NCI-H748 treated with DMSO at 0.1 percent for 48 hours (cell line): ENCODE results near the gene SRPK1.
A peak's percentile ranks its signal among the peaks of the same experiment; 100 is the strongest.

Source experiments
- DNase-seq: peaks from one replicate; lab custom pipeline; 2025; lab: John Stamatoyannopoulos, UW

Gene SRPK1

GRCh38 chr6:35817515-35817914, 103.4 kb downstream of the SRPK1 start:
- DNase-seq: no peak

GRCh38 chr6:35811699-35811995, 109.3 kb downstream of the SRPK1 start:
- DNase-seq: no peak

- DNase-seq: no peak
Observed at GRCh38 chr6:35810971-35811698, 109.8 kb downstream of the SRPK1 start.

- DNase-seq: no peak
Observed at GRCh38 chr6:35809809-35810208, 111.1 kb downstream of the SRPK1 start.

- peak; percentile 61 for DNase-seq
Observed at GRCh38 chr6:35808688-35809087, 112.2 kb downstream of the SRPK1 start.

- DNase-seq: peak; percentile 69
Observed at GRCh38 chr6:35804996-35805736, 115.7 kb downstream of the SRPK1 start, which contains the start of gene LHFPL5. Gene LHFPL5 (plus strand): TSS chr6:35805352. CDS start chr6:35805671, 319 bp downstream.

GRCh38 chr6:35801148-35801547, 119.8 kb downstream of the SRPK1 start:
- DNase-seq: no peak

GRCh38 chr6:35798706-35799105, 122.2 kb downstream of the SRPK1 start:
- DNase-seq: no peak

GRCh38 chr6:35797837-35798526, 122.9 kb downstream of the SRPK1 start:
- no peak for DNase-seq

GRCh38 chr6:35796236-35796635, 124.7 kb downstream of the SRPK1 start:
- no peak for DNase-seq

GRCh38 chr6:35795453-35796071, 125.3 kb downstream of the SRPK1 start:
- no peak for DNase-seq

GRCh38 chr6:35794536-35795452, 126.1 kb downstream of the SRPK1 start:
- no peak for DNase-seq

- DNase-seq: no peak
Observed at GRCh38 chr6:35790683-35791082, 130.2 kb downstream of the SRPK1 start.

GRCh38 chr6:35788423-35788982, 132.4 kb downstream of the SRPK1 start:
- DNase-seq: no peak

GRCh38 chr6:35787266-35788218, 133.4 kb downstream of the SRPK1 start:
- DNase-seq: no peak

GRCh38 chr6:35786810-35787209, 134.1 kb downstream of the SRPK1 start:
- no peak for DNase-seq

GRCh38 chr6:35786272-35786671, 134.6 kb downstream of the SRPK1 start:
- DNase-seq: no peak

GRCh38 chr6:35784200-35784599, 136.7 kb downstream of the SRPK1 start:
- no peak for DNase-seq
